ENCODE data around the gene ARHGAP32. TPM values are rescaled to one million over a fixed set of nuclear protein-coding genes. Genes with fewer than 3 reads are reported as not detected.

Gene ARHGAP32
- total and polyA plus RNA-seq, 7 donors, result 9.2 to 20.0 (median 12.0) TPM

DNA sequence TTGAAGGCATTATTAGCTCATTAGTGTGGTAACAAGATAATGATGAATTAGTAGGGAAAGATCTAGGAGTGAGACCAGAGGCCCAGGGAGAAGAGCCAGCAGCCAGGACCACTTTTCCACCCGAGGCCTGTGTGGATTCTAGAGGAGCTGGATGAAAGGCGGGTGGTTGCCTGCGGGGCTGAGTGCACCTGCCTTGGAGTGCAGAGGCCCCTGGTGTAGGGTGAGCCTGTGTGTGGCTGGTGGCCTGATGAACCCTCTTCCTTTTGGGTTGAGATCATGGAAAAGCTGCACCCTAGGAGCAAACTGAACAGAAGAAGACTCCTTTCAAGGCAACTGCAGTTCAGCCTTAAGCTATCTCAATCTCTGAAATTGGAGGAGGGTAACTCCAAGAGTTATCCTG is 243.5 kb downstream of the ARHGAP32 start:
- Histone ChIP-seq H3K27me3 (no peaks in the 10 kb centered on the region), H3K27ac (no peak overlapping the region), H3K36me3 (no peaks in the 10 kb centered on the region), H3K9me3 (no peaks in the 10 kb centered on the region), H3K4me1 (no peaks in the 10 kb centered on the region), H3K4me3 (no peak overlapping the region)
- TF ChIP-seq POLR2AphosphoS5 (IDR thresholded peaks at IDR 0.05), result no peak
- TF ChIP-seq EP300 (IDR thresholded peaks at IDR 0.05), result no peak
- TF ChIP-seq, protein P1, sequence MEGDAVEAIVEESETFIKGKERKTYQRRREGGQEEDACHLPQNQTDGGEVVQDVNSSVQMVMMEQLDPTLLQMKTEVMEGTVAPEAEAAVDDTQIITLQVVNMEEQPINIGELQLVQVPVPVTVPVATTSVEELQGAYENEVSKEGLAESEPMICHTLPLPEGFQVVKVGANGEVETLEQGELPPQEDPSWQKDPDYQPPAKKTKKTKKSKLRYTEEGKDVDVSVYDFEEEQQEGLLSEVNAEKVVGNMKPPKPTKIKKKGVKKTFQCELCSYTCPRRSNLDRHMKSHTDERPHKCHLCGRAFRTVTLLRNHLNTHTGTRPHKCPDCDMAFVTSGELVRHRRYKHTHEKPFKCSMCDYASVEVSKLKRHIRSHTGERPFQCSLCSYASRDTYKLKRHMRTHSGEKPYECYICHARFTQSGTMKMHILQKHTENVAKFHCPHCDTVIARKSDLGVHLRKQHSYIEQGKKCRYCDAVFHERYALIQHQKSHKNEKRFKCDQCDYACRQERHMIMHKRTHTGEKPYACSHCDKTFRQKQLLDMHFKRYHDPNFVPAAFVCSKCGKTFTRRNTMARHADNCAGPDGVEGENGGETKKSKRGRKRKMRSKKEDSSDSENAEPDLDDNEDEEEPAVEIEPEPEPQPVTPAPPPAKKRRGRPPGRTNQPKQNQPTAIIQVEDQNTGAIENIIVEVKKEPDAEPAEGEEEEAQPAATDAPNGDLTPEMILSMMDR (IDR thresholded peaks at IDR 0.05), result no peak
- TF ChIP-seq POLR2A (IDR thresholded peaks at IDR 0.05), result no peak
- intact Hi-C loops (cut with DNase I), result no loop called here
- DNase-seq, result no peak
- 65 to 76% methylated on average over 3 of the region's 3 CpGs for WGBS, 2 donors

DNA sequence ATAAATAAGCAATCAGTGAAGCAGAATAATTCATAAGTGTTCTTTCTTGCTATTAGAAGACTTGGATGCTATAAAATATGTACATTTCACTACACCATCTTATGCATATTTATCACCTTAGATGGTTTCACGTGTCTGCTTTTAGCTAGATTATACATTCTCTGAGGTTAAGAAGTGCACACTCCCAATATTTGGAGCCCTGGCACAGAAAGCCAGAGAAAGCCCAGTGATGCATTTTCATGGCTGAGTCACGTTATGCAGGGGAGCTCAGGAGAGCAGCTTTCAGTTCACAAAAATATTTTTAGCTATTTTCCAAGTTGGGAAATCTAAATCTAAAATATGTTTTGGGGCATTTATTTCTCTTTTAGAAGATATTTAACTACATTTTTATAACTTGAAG is 244.4 kb downstream of the ARHGAP32 start:
- no peak overlapping the region for H3K4me3 ChIP-seq
- DNase-seq, result no peak
- WGBS, 2 donors, result 86 to 90% methylated on average over 2 of the region's 2 CpGs
- no peaks in the 10 kb centered on the region for H3K27me3 ChIP-seq
- H3K27ac ChIP-seq, result no peak overlapping the region
- no peaks in the 10 kb centered on the region for H3K4me1 ChIP-seq
- no peaks in the 10 kb centered on the region for H3K36me3 ChIP-seq
- intact Hi-C loops (cut with DNase I), result no loop called here
- H3K9me3 ChIP-seq, result no peaks in the 10 kb centered on the region
- no peak for TF ChIP-seq POLR2AphosphoS5 (IDR thresholded peaks at IDR 0.05)
- TF ChIP-seq, protein P1 (IDR thresholded peaks at IDR 0.05), result no peak
- TF ChIP-seq EP300 (IDR thresholded peaks at IDR 0.05), result no peak
- no peak for TF ChIP-seq POLR2A (IDR thresholded peaks at IDR 0.05)

DNA sequence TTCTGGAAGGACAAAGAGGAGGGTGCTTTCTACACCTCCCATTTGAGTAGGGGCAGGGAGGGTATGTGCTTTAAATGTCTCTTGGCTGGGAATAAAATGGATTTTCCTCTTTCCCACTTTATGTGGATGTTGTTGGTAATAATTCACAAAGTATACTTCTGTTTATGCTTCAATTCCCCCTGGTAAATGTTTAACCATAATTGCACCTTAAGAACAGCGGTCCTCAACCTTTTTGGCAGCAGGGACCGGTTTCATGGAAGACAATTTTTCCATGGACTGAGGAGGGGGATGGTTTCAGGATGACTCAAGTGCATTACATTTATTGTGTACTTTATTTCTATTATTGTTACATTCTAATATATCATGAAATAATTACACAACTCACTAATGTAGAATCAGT is 245.5 kb downstream of the ARHGAP32 start:
- no peaks in the 10 kb centered on the region for H3K27me3 ChIP-seq
- 19 to 70% methylated on average over 2 of the region's 2 CpGs for WGBS, 2 donors
- no peaks in the 10 kb centered on the region for H3K36me3 ChIP-seq
- H3K27ac ChIP-seq, result no peak overlapping the region
- TF ChIP-seq POLR2AphosphoS5 (IDR thresholded peaks at IDR 0.05), result no peak
- TF ChIP-seq EP300 (IDR thresholded peaks at IDR 0.05), result no peak
- TF ChIP-seq, protein P1 (IDR thresholded peaks at IDR 0.05), result no peak
- TF ChIP-seq POLR2A (IDR thresholded peaks at IDR 0.05), result no peak
- DNase-seq, result no peak
- H3K4me1 ChIP-seq, result no peaks in the 10 kb centered on the region
- intact Hi-C loops (cut with DNase I), result no loop called here
- H3K4me3 ChIP-seq, result no peak overlapping the region
- no peaks in the 10 kb centered on the region for H3K9me3 ChIP-seq

DNA sequence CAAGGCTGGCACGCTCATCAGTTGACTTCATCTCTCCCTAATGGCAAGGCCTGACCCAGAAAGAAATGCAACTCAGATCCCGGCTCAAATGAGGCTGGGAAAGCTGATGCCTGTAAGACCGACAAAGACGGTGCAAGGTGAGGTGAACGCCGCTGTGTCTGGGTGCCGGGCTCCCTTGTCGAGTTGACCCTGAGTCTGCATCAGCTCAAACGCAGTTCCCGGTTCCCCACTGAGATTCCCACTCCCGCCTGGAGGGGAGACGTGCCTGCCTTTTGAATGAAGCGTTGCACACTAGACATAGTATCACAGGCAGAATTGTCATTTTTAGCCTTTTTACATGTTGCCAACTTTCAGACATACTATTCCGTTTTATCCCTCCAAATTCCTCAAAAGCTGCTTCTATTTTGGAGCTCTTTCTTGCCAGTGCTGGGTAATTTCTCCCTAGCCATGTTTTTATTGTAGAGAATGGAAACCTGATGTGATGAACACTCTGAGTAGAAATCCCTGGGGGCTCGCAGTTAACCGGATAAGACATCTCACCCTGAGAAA is 248.6 kb downstream of the ARHGAP32 start:
- 90 to 94% methylated on average over 16 of the region's 16 CpGs for WGBS, 2 donors

More for the DNA sequence above, 248.6 kb downstream of the ARHGAP32 start:
- TF ChIP-seq EP300 (IDR thresholded peaks at IDR 0.05) (no peak), POLR2A (IDR thresholded peaks at IDR 0.05) (no peak), POLR2AphosphoS5 (IDR thresholded peaks at IDR 0.05) (no peak)
- TF ChIP-seq, protein P1 (IDR thresholded peaks at IDR 0.05), result no peak
- Histone ChIP-seq H3K9me3 (no peaks in the 10 kb centered on the region), H3K4me1 (no peaks in the 10 kb centered on the region), H3K27me3 (no peaks in the 10 kb centered on the region), H3K36me3 (no peaks in the 10 kb centered on the region), H3K4me3 (no peak overlapping the region), H3K27ac (no peak overlapping the region)
- no peak for DNase-seq
- intact Hi-C loops (cut with DNase I), result no loop called here
